Upper lobe of right lung (tissue), 1 donor: ENCODE results near the gene CCN2. TPM values are rescaled to one million over a fixed set of nuclear protein-coding genes. Genes with fewer than 3 reads are reported as not detected.

Experiments used
- ATAC-seq: fragments of 200-7000 bp; cut with Tn5 transposase; one replicate; pipeline ENCODE4 v1.9.1; 2020; ENCODE audit warnings: mild to moderate bottlenecking, moderate library complexity
- DNase-seq: peaks from one replicate; pipeline ENCODE4 v3.0.0-alpha.2; 2020
- H3K27ac ChIP-seq: fragments of 200-600 bp; one replicate; pipeline ENCODE4 v1.8.0; 2022
- H3K27me3 ChIP-seq: fragments of 200-600 bp; one replicate; pipeline ENCODE4 v1.8.0; 2022; ENCODE audit warnings: mild to moderate bottlenecking
- H3K36me3 ChIP-seq: fragments of 200-600 bp; one replicate; pipeline ENCODE4 v1.8.0; 2022
- H3K4me1 ChIP-seq: fragments of 200-600 bp; one replicate; pipeline ENCODE4 v1.8.0; 2022
- H3K4me3 ChIP-seq: fragments of 200-600 bp; one replicate; pipeline ENCODE4 v1.8.0; 2022; ENCODE audit warnings: mild to moderate bottlenecking
- H3K9me3 ChIP-seq: fragments of 200-600 bp; one replicate; pipeline ENCODE4 v1.8.0; 2022
- CTCF ChIP-seq: fragments of 200-600 bp; IDR thresholded peaks from one replicate; pipeline ENCODE4 v1.8.0; 2022; ENCODE audit warnings: antibody characterized with exemption
- intact Hi-C: fragments of 100-400 bp; cut with DNase I; formaldehyde crosslinking; loops from one replicate; pipeline ENCODE4 v1.11.0; 2022
- total RNA-seq: library from RNA; stranded (reverse); fragmentation: NEBNext Ultra II Directional; extraction: Animal tissue kit (Norgen Biotek cat#: 25700); gene quantifications from one replicate; pipeline ENCODE4 v1.2.1, GENCODE V29; 2021
- donor health status: DM: no; HTN: yes; CAD: no; lungs with severe emphysema.

Gene CCN2
- total RNA-seq, 1 donor from 2014 or later = 229 TPM

GRCh38 chr6:131981624-131981978 is 30.4 kb upstream of the CCN2 start:
- no peak overlapping the region for H3K27ac ChIP-seq
- no peak for ATAC-seq
- intact Hi-C loops = no loop called here

GRCh38 chr6:131980791-131981623 is 29.8 kb upstream of the CCN2 start:
- H3K27me3 ChIP-seq = no peaks in the 10 kb centered on the region
- no peaks in the 10 kb centered on the region for H3K4me1 ChIP-seq
- TF ChIP-seq CTCF = no peak
- H3K36me3 ChIP-seq = no peaks in the 10 kb centered on the region
- ATAC-seq (no peak), DNase-seq (no peak)
- H3K9me3 ChIP-seq = no peaks in the 10 kb centered on the region
- no peak overlapping the region for H3K4me3 ChIP-seq
- H3K27ac ChIP-seq = no peak overlapping the region
- intact Hi-C loops = no loop called here

More at GRCh38 chr6:131981624-131981978, 30.4 kb upstream of the CCN2 start:
- Histone ChIP-seq H3K27me3 (no peaks in the 10 kb centered on the region), H3K9me3 (no peaks in the 10 kb centered on the region), H3K4me1 (no peaks in the 10 kb centered on the region), H3K36me3 (no peaks in the 10 kb centered on the region), H3K4me3 (no peak overlapping the region)
- DNase-seq = no peak
- no peak for TF ChIP-seq CTCF

GRCh38 chr6:131980338-131980790 is 29.2 kb upstream of the CCN2 start:
- Histone ChIP-seq H3K27me3 (no peaks in the 10 kb centered on the region), H3K36me3 (no peaks in the 10 kb centered on the region), H3K4me3 (no peak overlapping the region), H3K27ac (no peak overlapping the region), H3K4me1 (no peaks in the 10 kb centered on the region), H3K9me3 (no peaks in the 10 kb centered on the region)
- DNase-seq (no peak), ATAC-seq (no peak)
- intact Hi-C loops = no loop called here
- TF ChIP-seq CTCF = no peak

GRCh38 chr6:131979515-131980337 is 28.6 kb upstream of the CCN2 start:
- no peaks in the 10 kb centered on the region for H3K27me3 ChIP-seq
- ATAC-seq (no peak), DNase-seq (no peak)
- H3K9me3 ChIP-seq = no peaks in the 10 kb centered on the region
- no peaks in the 10 kb centered on the region for H3K36me3 ChIP-seq
- intact Hi-C loops = no loop called here
- no peak overlapping the region for H3K4me3 ChIP-seq
- no peak for TF ChIP-seq CTCF
- no peak overlapping the region for H3K27ac ChIP-seq
- H3K4me1 ChIP-seq = no peaks in the 10 kb centered on the region

GRCh38 chr6:131978522-131978921 is 27.4 kb upstream of the CCN2 start:
- no peak for TF ChIP-seq CTCF
- intact Hi-C loops = no loop called here
- Histone ChIP-seq H3K9me3 (no peaks in the 10 kb centered on the region), H3K27ac (no peak overlapping the region), H3K4me3 (no peak overlapping the region), H3K4me1 (no peaks in the 10 kb centered on the region), H3K27me3 (no peaks in the 10 kb centered on the region), H3K36me3 (no peaks in the 10 kb centered on the region)
- ATAC-seq (no peak), DNase-seq (no peak)
